ENCODE results near the gene ULBP1.

- TF ChIP-seq GATA3 (IDR thresholded peaks at IDR 0.05; ENCODE audit: low read depth, low read length): no peak
- no peak for TF ChIP-seq GATA2 (IDR thresholded peaks at IDR 0.05; ENCODE audit: low read depth, low read length)
These were observed 28.1 kb downstream of the ULBP1 start for GRCh38 chr6:149991838-149992237.

All from SH-SY5Y (cell line).